ENCODE measurements around the gene ERC1.

- TF ChIP-seq CTCF (IDR thresholded peaks at IDR 0.05) (no peak), POLR2A (IDR thresholded peaks at IDR 0.05) (no peak)
These were observed 475.6 kb downstream of the ERC1 start for GRCh38 chr12:1466481-1467154.

All from vagina (tissue), 2 donors.